HG03025 (cell line): ENCODE measurements around the gene TBX5.

ENCODE experiments used
- ATAC-seq: cut with Tn5 transposase; IDR thresholded peaks from one replicate; pipeline ENCODE4 v1.9.1; 2021; ENCODE audit warnings: mild to moderate bottlenecking, moderate library complexity; ENCODE audit not compliant: unreplicated experiment, low FRiP score

Gene TBX5

GRCh38 chr12:114406984-114407841 lies 1.3 kb upstream of the TBX5 start:
- no peak for ATAC-seq

GRCh38 chr12:114406316-114406983 lies 506 bp upstream of the TBX5 start:
- ATAC-seq: no peak

GRCh38 chr12:114404926-114405518 lies 922 bp downstream of the TBX5 start:
- ATAC-seq: no peak

GRCh38 chr12:114404083-114404925 lies 1.6 kb downstream of the TBX5 start:
- no peak for ATAC-seq

GRCh38 chr12:114403690-114404066 lies 2.3 kb downstream of the TBX5 start:
- ATAC-seq: no peak

DNA sequence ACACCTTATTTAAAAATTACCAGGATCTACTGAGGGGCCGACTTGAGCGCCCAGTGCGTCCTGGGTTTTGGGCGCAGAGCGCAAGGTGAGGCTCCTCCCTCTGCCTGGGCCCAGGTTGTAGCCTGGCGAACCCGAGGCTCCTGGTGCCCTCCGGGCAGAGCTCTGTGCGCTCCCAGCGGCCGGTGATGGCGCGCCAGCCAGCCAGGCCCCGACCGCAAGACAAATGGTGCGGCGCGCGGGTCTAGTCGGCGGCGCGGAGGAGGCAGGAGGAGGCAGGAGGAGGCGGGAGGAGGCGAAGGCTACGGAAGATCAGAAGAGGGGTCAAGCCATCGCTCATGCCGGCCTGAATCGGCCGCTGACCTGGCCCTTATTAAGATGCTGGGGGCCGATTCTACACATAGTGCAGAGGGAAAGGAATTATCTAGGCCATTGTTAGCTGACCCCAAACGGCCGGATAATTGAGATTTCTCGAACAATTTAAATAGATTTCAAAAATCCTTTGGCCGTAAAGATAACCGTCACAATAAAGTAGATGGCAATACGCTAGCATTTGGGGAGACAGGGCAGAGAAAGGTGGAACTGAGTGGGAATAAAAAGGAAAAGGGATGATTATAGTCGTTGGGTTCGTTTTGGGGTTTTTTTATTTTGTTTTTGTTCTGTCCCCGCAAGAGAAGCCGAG lies 2.8 kb downstream of the TBX5 start:
- no peak for ATAC-seq

- no peak for ATAC-seq
Measured at GRCh38 chr12:114402084-114402717, 3.7 kb downstream of the TBX5 start.

DNA sequence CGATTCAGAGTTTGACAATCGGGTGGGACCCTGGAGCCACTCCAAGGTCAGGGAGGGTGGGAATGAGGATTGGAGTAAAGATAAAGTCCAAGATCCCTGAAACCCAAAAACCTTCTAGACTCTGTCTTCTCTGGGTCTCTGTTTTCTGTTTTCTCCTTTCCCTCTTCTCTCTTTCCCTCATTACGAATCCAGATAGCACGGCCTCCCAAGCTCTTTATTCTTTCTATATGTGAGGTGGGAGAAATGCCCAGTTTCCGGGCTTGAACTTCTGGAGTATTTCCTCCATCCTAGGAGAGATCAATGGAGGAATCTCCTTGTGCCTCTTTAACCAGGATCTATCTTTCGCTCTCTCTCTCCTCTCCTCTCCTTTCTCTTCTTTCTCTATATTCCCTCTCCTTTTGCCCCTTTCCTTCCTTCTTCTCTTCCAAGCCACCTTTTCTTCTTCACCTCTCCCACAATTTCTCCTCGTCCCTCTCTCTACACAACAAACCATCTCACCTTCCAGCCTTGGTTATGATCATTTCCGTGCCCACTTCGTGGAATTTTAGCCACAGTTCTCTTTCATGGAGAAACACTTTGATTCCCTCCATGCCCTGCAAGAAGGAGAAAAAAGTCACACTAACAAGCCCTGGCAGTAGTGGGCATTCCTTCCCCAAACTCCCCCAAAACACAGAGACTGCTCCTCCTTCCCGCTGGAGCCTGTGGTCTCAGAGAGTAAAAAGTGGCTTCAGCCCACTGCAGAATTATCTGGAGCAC lies 4.4 kb downstream of the TBX5 start:
- no peak for ATAC-seq

DNA sequence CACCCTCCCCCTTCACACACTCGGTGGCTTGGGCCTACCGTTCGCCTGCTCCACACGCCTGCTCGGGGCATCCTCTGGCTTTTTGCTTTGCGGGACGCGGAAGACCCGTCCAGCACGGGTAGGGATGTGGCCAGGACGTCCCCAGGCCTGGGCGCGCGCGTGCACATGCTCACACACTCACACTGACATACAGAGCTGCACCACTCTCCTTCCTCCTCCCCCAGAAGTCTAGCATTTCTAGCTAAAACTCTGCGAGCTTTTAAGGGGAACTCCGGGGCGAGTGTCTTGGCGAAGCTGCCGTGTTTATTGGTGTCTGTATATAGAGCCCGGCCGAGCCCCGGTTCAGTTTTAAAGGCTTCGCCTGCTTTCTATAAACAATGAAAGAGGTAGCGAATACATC lies 5.0 kb downstream of the TBX5 start:
- no peak for ATAC-seq

DNA sequence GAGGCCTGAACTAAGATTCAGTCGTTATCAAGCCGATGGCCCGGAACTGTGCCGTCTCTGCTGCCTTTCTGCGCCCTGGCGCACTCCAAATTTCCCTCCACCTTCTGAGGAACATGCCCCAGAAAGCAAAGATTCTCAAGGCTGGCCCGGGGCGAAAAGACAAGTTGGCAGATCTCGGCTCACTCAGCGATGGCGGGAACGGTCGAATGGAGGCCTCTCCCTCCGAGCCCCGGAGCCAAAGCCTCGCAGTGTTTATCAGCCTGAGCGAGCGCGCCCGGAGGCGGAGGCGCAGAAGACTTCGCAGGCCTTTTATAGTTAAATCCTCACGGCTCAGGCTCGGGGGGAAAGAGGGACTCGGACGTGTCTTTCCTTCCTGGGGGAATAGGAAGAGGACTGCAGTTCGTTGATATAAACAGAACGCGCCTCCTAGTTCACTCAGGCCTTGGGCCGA lies 5.6 kb downstream of the TBX5 start:
- no peak for ATAC-seq

DNA sequence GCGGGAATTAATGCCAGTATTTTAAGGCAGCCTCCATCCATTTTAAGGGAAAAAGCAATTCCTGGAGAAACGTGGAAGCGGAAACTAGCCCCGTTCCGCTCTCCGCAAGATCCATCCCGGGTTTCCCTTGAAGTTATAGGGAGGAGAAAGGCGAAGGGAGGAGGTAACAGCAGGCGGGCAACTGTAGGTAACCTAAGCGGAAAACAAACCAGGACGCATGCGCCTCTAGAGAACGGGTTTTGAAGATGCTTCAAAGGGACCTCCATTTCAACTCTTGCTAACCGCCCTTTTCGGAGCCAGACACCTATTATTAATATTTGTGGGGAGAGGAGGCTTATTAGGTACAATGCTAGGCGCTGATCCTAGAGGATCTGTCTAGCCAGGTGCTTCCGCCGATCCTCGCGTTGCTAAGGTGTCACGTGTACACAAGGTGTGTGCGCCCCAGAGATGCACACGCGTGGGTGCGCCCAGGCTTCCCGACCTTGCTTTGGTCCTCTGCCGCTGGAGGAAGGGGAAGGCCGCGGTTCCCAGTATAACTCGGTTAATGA lies 6.2 kb downstream of the TBX5 start:
- no peak for ATAC-seq

GRCh38 chr12:114397978-114398881 lies 7.7 kb downstream of the TBX5 start:
- ATAC-seq: no peak

GRCh38 chr12:114396869-114397719 lies 8.8 kb downstream of the TBX5 start:
- no peak for ATAC-seq

DNA sequence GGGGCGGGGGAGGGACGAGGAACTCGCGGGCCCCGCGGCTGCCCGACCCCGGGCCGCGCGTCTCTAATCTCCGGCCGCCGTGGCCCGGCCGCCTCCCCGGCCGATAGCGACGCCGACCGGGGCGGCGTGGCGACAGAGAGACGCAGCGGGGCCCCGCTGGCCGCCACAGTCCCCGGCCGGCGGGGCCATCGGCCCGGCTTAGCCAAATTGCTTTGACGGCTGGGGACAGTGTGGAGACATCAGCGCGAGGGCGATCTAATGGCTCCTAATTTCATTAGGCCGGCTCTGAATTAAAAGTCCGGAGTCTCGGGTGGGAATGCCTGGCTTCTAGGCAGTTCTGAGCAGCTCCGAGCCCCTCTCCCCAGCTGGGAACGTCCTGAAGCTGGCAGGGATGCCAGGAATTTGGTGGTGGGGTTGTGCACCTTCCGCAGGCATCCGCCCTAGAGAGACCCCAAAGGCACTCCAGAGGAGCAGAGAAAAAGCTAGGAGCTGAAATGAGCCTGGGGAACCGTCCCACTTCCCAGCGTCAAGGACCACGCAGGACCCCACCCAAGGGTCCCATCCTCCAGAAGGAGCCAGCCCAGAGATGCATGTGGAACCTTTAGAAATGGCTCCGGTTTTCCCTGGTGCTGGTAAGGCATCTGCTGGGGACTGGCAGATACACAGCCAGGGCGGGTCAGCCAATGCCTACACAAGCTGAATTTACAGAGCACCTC lies 9.6 kb downstream of the TBX5 start:
- ATAC-seq: no peak

- no peak for ATAC-seq
Measured at GRCh38 chr12:114395755-114396152, 10.2 kb downstream of the TBX5 start.

GRCh38 chr12:114395233-114395632 lies 10.7 kb downstream of the TBX5 start:
- ATAC-seq: no peak
